SK-N-SH treated with all-trans-retinoic acid at 6 μM for 48 hours (cell line): ENCODE measurements around the gene DHCR24.

Experiments used
- CSDC2 ChIP-seq: fragments of 250-450 bp; sonication (Bioruptor Pico); IDR thresholded peaks from 2 replicates; pipeline ENCODE4 v1.5.0; 2020; ENCODE audit warnings: mild to moderate bottlenecking, moderate library complexity
- ESRRG ChIP-seq: fragments of 250-450 bp; sonication (Bioruptor Pico); IDR thresholded peaks from 2 replicates; pipeline ENCODE4 v1.6.1; 2021; ENCODE audit warnings: mild to moderate bottlenecking
- ISL1 ChIP-seq: fragments of 250-450 bp; sonication (Bioruptor Pico); IDR thresholded peaks from 2 replicates; pipeline ENCODE4 v2.1.2; 2022; ENCODE audit warnings: mild to moderate bottlenecking, moderate library complexity
- OSR1 ChIP-seq: fragments of 250-450 bp; sonication (Bioruptor Pico); IDR thresholded peaks from 2 replicates; pipeline ENCODE4 v1.8.0; 2022; ENCODE audit warnings: moderate library complexity, mild to moderate bottlenecking, inconsistent platforms
- PPARA ChIP-seq: fragments of 250-450 bp; sonication (Bioruptor Pico); IDR thresholded peaks from 2 replicates; pipeline ENCODE4 v1.5.0; 2020; ENCODE audit warnings: mild to moderate bottlenecking, borderline replicate concordance
- RARB ChIP-seq: fragments of 250-450 bp; sonication (Bioruptor Pico); IDR thresholded peaks from 2 replicates; pipeline ENCODE4 v1.8.0; 2021; ENCODE audit warnings: mild to moderate bottlenecking, moderate library complexity
- SNAI2 ChIP-seq: fragments of 250-450 bp; sonication (Bioruptor Pico); IDR thresholded peaks from 2 replicates; pipeline ENCODE4 v1.5.0; 2020; ENCODE audit warnings: mild to moderate bottlenecking, moderate library complexity
- ZC3H10 ChIP-seq: fragments of 250-450 bp; sonication (Bioruptor Pico); IDR thresholded peaks from 2 replicates; pipeline ENCODE4 v1.5.1; 2021; ENCODE audit warnings: mild to moderate bottlenecking, moderate library complexity
- ZFP30 ChIP-seq: fragments of 450-650 bp; formaldehyde crosslinking; IDR thresholded peaks from 2 replicates; pipeline ENCODE4 v1.5.0; 2022; ENCODE audit warnings: mild to moderate bottlenecking, moderate library complexity
- ZNF565 ChIP-seq: fragments of 450-650 bp; formaldehyde crosslinking; conservative IDR thresholded peaks from 2 replicates; pipeline ENCODE4 v1.5.0; 2020; ENCODE audit warnings: low read depth, mild to moderate bottlenecking, moderate library complexity
- TF ChIP-seq, protein P1 (sequence below): fragments of 250-450 bp; sonication (Bioruptor Pico); IDR thresholded peaks from 2 replicates; pipeline ENCODE4 v1.8.0; 2020; ENCODE audit warnings: mild to moderate bottlenecking, moderate library complexity, borderline replicate concordance
- TF ChIP-seq, protein P2 (sequence below): fragments of 250-450 bp; sonication (Bioruptor Pico); IDR thresholded peaks from 2 replicates; pipeline ENCODE4 v1.5.1; 2020; ENCODE audit warnings: low read depth, mild to moderate bottlenecking, moderate library complexity

DNA sequence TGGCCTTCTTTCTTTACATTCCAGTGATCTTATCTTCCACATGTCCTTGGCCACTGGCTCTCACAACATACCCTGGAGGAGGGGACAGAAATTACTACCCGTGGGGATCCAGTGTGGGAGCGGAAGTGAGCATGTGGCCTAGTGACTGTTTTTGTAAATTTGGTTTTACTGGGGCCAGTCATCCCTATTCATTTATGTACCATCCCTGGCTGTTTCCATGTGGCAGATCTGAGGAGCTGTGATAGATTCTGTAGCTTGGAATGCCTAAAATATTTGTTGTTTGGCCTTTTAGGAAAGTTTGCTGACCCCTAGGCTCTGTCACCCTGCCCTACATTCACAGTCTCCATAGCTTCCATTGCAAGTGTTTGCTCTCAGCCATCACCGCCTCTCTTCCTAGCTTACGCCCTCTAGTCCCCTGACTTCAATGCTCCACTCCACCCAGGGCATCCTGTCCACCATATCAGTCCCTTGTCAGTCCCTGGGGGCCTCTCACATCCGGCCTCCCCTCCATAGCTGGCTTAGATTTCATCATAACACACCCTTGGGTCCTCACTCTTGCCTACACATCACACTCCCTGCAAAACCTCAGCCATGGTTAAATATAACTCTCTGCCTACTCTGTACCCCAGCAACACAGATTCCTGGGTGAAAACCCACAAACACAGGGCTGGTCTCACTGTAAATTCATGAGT is 25.8 kb downstream of the DHCR24 start:
- TF ChIP-seq SNAI2 (no peak), CSDC2 (CRISPR knock-in tag) (no peak), OSR1 (CRISPR knock-in tag) (no peak), ZFP30 (CRISPR knock-in tag) (no peak), ZNF565 (CRISPR knock-in tag) (no peak), ISL1 (CRISPR knock-in tag) (no peak), RARB (no peak), PPARA (CRISPR knock-in tag) (no peak), ESRRG (CRISPR knock-in tag) (no peak), ZC3H10 (CRISPR knock-in tag) (no peak)
- TF ChIP-seq, protein P1, sequence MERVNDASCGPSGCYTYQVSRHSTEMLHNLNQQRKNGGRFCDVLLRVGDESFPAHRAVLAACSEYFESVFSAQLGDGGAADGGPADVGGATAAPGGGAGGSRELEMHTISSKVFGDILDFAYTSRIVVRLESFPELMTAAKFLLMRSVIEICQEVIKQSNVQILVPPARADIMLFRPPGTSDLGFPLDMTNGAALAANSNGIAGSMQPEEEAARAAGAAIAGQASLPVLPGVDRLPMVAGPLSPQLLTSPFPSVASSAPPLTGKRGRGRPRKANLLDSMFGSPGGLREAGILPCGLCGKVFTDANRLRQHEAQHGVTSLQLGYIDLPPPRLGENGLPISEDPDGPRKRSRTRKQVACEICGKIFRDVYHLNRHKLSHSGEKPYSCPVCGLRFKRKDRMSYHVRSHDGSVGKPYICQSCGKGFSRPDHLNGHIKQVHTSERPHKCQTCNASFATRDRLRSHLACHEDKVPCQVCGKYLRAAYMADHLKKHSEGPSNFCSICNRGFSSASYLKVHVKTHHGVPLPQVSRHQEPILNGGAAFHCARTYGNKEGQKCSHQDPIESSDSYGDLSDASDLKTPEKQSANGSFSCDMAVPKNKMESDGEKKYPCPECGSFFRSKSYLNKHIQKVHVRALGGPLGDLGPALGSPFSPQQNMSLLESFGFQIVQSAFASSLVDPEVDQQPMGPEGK (CRISPR knock-in tag) = no peak
- TF ChIP-seq, protein P2, sequence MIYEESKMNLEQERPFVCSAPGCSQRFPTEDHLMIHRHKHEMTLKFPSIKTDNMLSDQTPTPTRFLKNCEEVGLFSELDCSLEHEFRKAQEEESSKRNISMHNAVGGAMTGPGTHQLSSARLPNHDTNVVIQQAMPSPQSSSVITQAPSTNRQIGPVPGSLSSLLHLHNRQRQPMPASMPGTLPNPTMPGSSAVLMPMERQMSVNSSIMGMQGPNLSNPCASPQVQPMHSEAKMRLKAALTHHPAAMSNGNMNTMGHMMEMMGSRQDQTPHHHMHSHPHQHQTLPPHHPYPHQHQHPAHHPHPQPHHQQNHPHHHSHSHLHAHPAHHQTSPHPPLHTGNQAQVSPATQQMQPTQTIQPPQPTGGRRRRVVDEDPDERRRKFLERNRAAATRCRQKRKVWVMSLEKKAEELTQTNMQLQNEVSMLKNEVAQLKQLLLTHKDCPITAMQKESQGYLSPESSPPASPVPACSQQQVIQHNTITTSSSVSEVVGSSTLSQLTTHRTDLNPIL = no peak
